HEK293 (cell line): Measurements from ENCODE around the gene VAV2.

Source experiments
- CTCF ChIP-seq: fragments of 450-650 bp; formaldehyde crosslinking; IDR thresholded peaks from 2 replicates; pipeline ENCODE4 v1.5.1; 2016; ENCODE audit warnings: missing biosample characterization, missing genetic modification characterization
- ZBTB7A ChIP-seq: fragments of 450-650 bp; formaldehyde crosslinking; IDR thresholded peaks from 2 replicates; pipeline ENCODE4 v1.5.1; 2016; ENCODE audit warnings: low read depth, missing biosample characterization, missing genetic modification characterization
- ZNF513 ChIP-seq: fragments of 450-650 bp; IDR thresholded peaks from 2 replicates; pipeline ENCODE4 v1.5.1; 2018; ENCODE audit warnings: missing biosample characterization, missing genetic modification characterization

GRCh38 chr9:133759946-133760345 is 232.2 kb downstream of the VAV2 start:
- TF ChIP-seq ZNF513 (tag by site-specific recombination) (no peak), CTCF (tag by site-specific recombination) (no peak), ZBTB7A (tag by site-specific recombination) (no peak)
